Measurements from ENCODE around the gene SLC25A20.

GRCh38 chr3:48877671-48878070 is 21.0 kb downstream of the SLC25A20 start:
- no peak for TF ChIP-seq CTCF (IDR thresholded peaks at IDR 0.05)
- no peak for TF ChIP-seq POLR2A (IDR thresholded peaks at IDR 0.05)
- no peak for TF ChIP-seq POLR2AphosphoS5 (IDR thresholded peaks at IDR 0.05)
